Measurements from ENCODE around the gene RNF32.
"Not testable (repeated sequence)": the region's sequence is repeated elsewhere in the genome, so short reads cannot be mapped to it uniquely, and the experiment has no call there.

DNA sequence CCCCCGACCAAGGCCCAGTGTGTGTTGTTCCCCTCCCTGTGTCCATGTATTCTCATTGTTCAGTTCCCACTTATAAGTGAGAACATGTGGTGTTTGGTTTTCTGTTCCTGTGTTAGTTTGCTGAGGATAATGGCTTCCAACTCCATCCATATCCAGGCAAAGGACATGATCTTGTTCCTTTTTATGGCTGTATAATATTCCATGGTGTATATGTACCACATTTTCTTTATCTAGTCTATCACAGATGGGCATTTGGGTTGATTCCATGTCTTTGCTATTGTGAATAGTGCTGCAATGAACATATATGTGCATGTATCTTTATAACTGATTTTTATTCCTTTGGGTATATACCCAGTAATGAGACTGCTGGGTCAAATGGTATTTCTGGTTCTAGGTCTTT is 61.2 kb downstream of the RNF32 start:
- TF ChIP-seq, protein P1, sequence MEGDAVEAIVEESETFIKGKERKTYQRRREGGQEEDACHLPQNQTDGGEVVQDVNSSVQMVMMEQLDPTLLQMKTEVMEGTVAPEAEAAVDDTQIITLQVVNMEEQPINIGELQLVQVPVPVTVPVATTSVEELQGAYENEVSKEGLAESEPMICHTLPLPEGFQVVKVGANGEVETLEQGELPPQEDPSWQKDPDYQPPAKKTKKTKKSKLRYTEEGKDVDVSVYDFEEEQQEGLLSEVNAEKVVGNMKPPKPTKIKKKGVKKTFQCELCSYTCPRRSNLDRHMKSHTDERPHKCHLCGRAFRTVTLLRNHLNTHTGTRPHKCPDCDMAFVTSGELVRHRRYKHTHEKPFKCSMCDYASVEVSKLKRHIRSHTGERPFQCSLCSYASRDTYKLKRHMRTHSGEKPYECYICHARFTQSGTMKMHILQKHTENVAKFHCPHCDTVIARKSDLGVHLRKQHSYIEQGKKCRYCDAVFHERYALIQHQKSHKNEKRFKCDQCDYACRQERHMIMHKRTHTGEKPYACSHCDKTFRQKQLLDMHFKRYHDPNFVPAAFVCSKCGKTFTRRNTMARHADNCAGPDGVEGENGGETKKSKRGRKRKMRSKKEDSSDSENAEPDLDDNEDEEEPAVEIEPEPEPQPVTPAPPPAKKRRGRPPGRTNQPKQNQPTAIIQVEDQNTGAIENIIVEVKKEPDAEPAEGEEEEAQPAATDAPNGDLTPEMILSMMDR (IDR thresholded peaks at IDR 0.05), result not testable (repeated sequence)
- TF ChIP-seq POLR2A (IDR thresholded peaks at IDR 0.05); POLR2AphosphoS5 (IDR thresholded peaks at IDR 0.05); EP300 (IDR thresholded peaks at IDR 0.05; ENCODE audit: low read depth): not testable (repeated sequence)
